Measurements from ENCODE around the gene TNS1.

The TNS1 gene

GRCh38 chr2:218031261-218031660 lies 28.5 kb upstream of the TNS1 start:
- Histone ChIP-seq H3K4me3 (IDR thresholded peaks at IDR 0.05; ENCODE audit: insufficient read depth, low read depth, low read length) (no peak overlapping the region), H3K79me2 (ENCODE audit: insufficient read depth, low read depth) (no peaks in the 10 kb centered on the region), H3K9ac (no peak overlapping the region), H4K20me1 (ENCODE audit: insufficient read depth) (no peaks in the 10 kb centered on the region), H3K36me3 (ENCODE audit: insufficient read depth) (no peaks in the 10 kb centered on the region), H3K27me3 (ENCODE audit: insufficient read depth, low read depth) (no peaks in the 10 kb centered on the region), H3K4me1 (ENCODE audit: low read depth, poor library complexity, severe bottlenecking) (peaks cover 15% of the 10 kb centered on the region), H3K27ac (no peak overlapping the region), H3K4me2 (no peak overlapping the region), H2AFZ (ENCODE audit: low read depth) (no peak overlapping the region)
- no peak for TF ChIP-seq CTCF (conservative IDR thresholded peaks at IDR 0.05; ENCODE audit: low read depth, low read length)

GRCh38 chr2:218030409-218031195 lies 27.8 kb upstream of the TNS1 start:
- Histone ChIP-seq H4K20me1 (ENCODE audit: insufficient read depth) (no peaks in the 10 kb centered on the region), H3K4me3 (IDR thresholded peaks at IDR 0.05; ENCODE audit: insufficient read depth, low read depth, low read length) (no peak overlapping the region), H3K4me1 (ENCODE audit: low read depth, poor library complexity, severe bottlenecking) (peaks cover 13% of the 10 kb centered on the region), H3K4me2 (no peak overlapping the region), H2AFZ (ENCODE audit: low read depth) (no peak overlapping the region), H3K9ac (no peak overlapping the region), H3K79me2 (ENCODE audit: insufficient read depth, low read depth) (no peaks in the 10 kb centered on the region), H3K27me3 (ENCODE audit: insufficient read depth, low read depth) (no peaks in the 10 kb centered on the region), H3K36me3 (ENCODE audit: insufficient read depth) (no peaks in the 10 kb centered on the region), H3K27ac (no peak overlapping the region)
- no peak for TF ChIP-seq CTCF (conservative IDR thresholded peaks at IDR 0.05; ENCODE audit: low read depth, low read length)

GRCh38 chr2:218029366-218030360 lies 26.9 kb upstream of the TNS1 start:
- Histone ChIP-seq H2AFZ (ENCODE audit: low read depth) (no peak overlapping the region), H4K20me1 (ENCODE audit: insufficient read depth) (no peaks in the 10 kb centered on the region), H3K79me2 (ENCODE audit: insufficient read depth, low read depth) (no peaks in the 10 kb centered on the region), H3K27me3 (ENCODE audit: insufficient read depth, low read depth) (no peaks in the 10 kb centered on the region), H3K4me2 (no peak overlapping the region), H3K9ac (no peak overlapping the region), H3K4me1 (ENCODE audit: low read depth, poor library complexity, severe bottlenecking) (peaks cover 8% of the 10 kb centered on the region), H3K27ac (no peak overlapping the region), H3K36me3 (ENCODE audit: insufficient read depth) (no peaks in the 10 kb centered on the region), H3K4me3 (IDR thresholded peaks at IDR 0.05; ENCODE audit: insufficient read depth, low read depth, low read length) (no peak overlapping the region)
- no peak for TF ChIP-seq CTCF (conservative IDR thresholded peaks at IDR 0.05; ENCODE audit: low read depth, low read length)

GRCh38 chr2:218028562-218029348 lies 26.0 kb upstream of the TNS1 start:
- Histone ChIP-seq H3K4me3 (IDR thresholded peaks at IDR 0.05; ENCODE audit: insufficient read depth, low read depth, low read length) (no peak overlapping the region), H3K27me3 (ENCODE audit: insufficient read depth, low read depth) (no peaks in the 10 kb centered on the region), H4K20me1 (ENCODE audit: insufficient read depth) (no peaks in the 10 kb centered on the region), H3K36me3 (ENCODE audit: insufficient read depth) (no peaks in the 10 kb centered on the region), H3K4me1 (ENCODE audit: low read depth, poor library complexity, severe bottlenecking) (peaks cover 4% of the 10 kb centered on the region), H3K4me2 (no peak overlapping the region), H2AFZ (ENCODE audit: low read depth) (no peak overlapping the region), H3K9ac (no peak overlapping the region), H3K27ac (no peak overlapping the region), H3K79me2 (ENCODE audit: insufficient read depth, low read depth) (no peaks in the 10 kb centered on the region)
- TF ChIP-seq CTCF (conservative IDR thresholded peaks at IDR 0.05; ENCODE audit: low read depth, low read length): no peak

All from KMS-11 (cell line).